ENCODE data around the gene DDOST.
"Not testable (repeated sequence)": the region's sequence is repeated elsewhere in the genome, so short reads cannot be mapped to it uniquely, and the experiment has no call there.

DDOST gene

GRCh38 chr1:20686883-20687725 lies 25.9 kb upstream of the DDOST start:
- Histone ChIP-seq H3K9me3 (ENCODE audit: low read length) (no peaks in the 10 kb centered on the region), H3K4me3 (ENCODE audit: low read depth in 1 of 2, low read length in 2 of 2) (no peak overlapping the region), H3K27me3 (ENCODE audit: control insufficient read depth in 1 of 2, insufficient read depth in 2 of 2, low read length in 2 of 2) (no peaks in the 10 kb centered on the region), H3K36me3 (ENCODE audit: insufficient read depth, low read length) (no peaks in the 10 kb centered on the region), H3K4me1 (ENCODE audit: insufficient read depth, low read length) (no peaks in the 10 kb centered on the region), H3K27ac (ENCODE audit: low read depth, low read length) (no peak overlapping the region), H3K9ac (ENCODE audit: low read length) (no peak overlapping the region)

DNA sequence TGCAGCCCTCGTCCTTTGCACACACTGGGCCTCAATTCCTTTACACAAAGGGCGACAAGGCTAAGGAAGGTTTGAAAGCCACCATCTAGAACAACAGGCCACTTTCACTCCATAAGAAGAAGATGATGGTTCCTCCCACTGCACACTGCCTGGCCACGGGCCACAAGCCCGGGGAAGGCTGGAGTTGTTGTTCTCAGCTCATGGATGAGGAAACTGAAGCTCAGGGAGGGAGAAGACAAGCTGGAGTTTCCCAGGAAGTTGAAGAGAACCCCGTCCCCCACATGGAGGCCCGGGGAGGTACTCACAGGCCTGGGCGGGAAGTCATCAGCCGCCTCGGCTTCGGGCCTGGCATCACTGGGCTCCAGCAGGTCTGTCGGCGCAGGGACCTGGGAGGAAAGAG lies 24.6 kb upstream of the DDOST start:
- Histone ChIP-seq H3K4me3 (ENCODE audit: low read depth in 1 of 2, low read length in 2 of 2) (no peak overlapping the region), H3K36me3 (ENCODE audit: insufficient read depth, low read length) (no peaks in the 10 kb centered on the region), H3K9me3 (ENCODE audit: low read length) (no peaks in the 10 kb centered on the region), H3K27ac (ENCODE audit: low read depth, low read length) (no peak overlapping the region), H3K27me3 (ENCODE audit: control insufficient read depth in 1 of 2, insufficient read depth in 2 of 2, low read length in 2 of 2) (no peaks in the 10 kb centered on the region), H3K9ac (ENCODE audit: low read length) (no peak overlapping the region), H3K4me1 (ENCODE audit: insufficient read depth, low read length) (no peaks in the 10 kb centered on the region)

GRCh38 chr1:20685099-20685662 lies 24.0 kb upstream of the DDOST start:
- H3K27ac ChIP-seq (ENCODE audit: low read depth, low read length), result no peak overlapping the region
- H3K9ac ChIP-seq (ENCODE audit: low read length), result no peak overlapping the region
- no peaks in the 10 kb centered on the region for H3K36me3 ChIP-seq (ENCODE audit: insufficient read depth, low read length)
- no peak overlapping the region for H3K4me3 ChIP-seq (ENCODE audit: low read depth in 1 of 2, low read length in 2 of 2)
- no peaks in the 10 kb centered on the region for H3K9me3 ChIP-seq (ENCODE audit: low read length)
- no peaks in the 10 kb centered on the region for H3K27me3 ChIP-seq (ENCODE audit: control insufficient read depth in 1 of 2, insufficient read depth in 2 of 2, low read length in 2 of 2)
- no peaks in the 10 kb centered on the region for H3K4me1 ChIP-seq (ENCODE audit: insufficient read depth, low read length)

DNA sequence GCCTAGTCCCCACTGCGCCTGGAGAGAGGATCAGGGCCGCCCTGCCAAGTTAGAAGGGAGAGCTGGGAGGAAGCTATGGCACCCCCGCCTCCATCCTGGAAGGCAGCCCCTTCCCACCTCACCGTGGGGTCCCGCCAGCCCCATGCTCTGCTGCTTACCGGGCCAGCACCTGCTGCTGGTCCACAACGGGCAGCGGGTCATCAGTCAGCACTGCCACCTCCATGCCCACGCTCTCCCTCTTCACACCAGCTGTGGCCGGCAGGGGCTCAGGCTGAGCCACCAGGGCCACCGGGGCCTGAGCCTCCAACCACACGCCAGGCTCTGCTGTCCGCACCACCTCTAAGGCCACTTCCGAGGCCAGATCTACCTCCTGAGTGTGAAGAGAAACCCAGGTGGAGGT lies 23.5 kb upstream of the DDOST start:
- Histone ChIP-seq H3K4me1 (ENCODE audit: insufficient read depth, low read length) (no peaks in the 10 kb centered on the region), H3K27me3 (ENCODE audit: control insufficient read depth in 1 of 2, insufficient read depth in 2 of 2, low read length in 2 of 2) (no peaks in the 10 kb centered on the region), H3K36me3 (ENCODE audit: insufficient read depth, low read length) (no peaks in the 10 kb centered on the region), H3K27ac (ENCODE audit: low read depth, low read length) (no peak overlapping the region), H3K9me3 (ENCODE audit: low read length) (no peaks in the 10 kb centered on the region), H3K9ac (ENCODE audit: low read length) (no peak overlapping the region), H3K4me3 (ENCODE audit: low read depth in 1 of 2, low read length in 2 of 2) (no peak overlapping the region)

DNA sequence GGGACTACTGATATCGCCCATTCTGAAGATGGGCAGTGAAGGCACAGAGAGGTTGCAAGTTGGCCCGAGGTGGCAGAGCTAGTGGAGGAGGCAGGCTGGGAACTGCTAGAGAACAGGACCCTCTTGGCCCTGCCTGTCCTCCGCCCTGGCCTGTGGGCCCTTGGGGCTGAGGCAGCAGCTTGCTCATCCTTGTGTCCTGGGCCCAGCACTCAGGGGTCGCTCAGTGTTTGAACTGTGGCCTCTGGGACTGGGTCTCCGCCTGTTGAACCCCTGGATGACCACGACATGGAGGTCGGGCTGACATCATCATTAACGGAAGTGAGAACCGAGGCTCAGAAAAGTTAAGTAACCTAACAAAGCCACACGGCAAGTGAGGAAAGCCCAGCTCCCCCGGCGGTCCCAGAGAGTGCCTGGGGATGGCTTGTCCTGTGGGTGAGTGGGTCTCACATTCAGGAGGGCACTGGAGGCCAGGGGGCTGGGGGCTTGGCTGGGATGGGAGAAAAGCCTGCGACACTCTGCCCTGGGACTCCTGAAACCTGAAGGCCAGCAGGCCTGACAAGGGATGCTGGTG lies 23.0 kb upstream of the DDOST start:
- no peak overlapping the region for H3K4me3 ChIP-seq (ENCODE audit: low read depth in 1 of 2, low read length in 2 of 2)
- no peak overlapping the region for H3K9ac ChIP-seq (ENCODE audit: low read length)
- no peaks in the 10 kb centered on the region for H3K9me3 ChIP-seq (ENCODE audit: low read length)

GRCh38 chr1:20683614-20684013 lies 22.4 kb upstream of the DDOST start:
- H3K27me3 ChIP-seq (ENCODE audit: control insufficient read depth in 1 of 2, insufficient read depth in 2 of 2, low read length in 2 of 2), result no peaks in the 10 kb centered on the region
- H3K4me3 ChIP-seq (ENCODE audit: low read depth in 1 of 2, low read length in 2 of 2), result no peak overlapping the region
- H3K9me3 ChIP-seq (ENCODE audit: low read length), result no peaks in the 10 kb centered on the region
- H3K36me3 ChIP-seq (ENCODE audit: insufficient read depth, low read length), result no peaks in the 10 kb centered on the region
- H3K4me1 ChIP-seq (ENCODE audit: insufficient read depth, low read length), result no peaks in the 10 kb centered on the region
- no peak overlapping the region for H3K27ac ChIP-seq (ENCODE audit: low read depth, low read length)
- no peak overlapping the region for H3K9ac ChIP-seq (ENCODE audit: low read length)

More for the DNA sequence above, 23.0 kb upstream of the DDOST start:
- no peak overlapping the region for H3K27ac ChIP-seq (ENCODE audit: low read depth, low read length)
- no peaks in the 10 kb centered on the region for H3K27me3 ChIP-seq (ENCODE audit: control insufficient read depth in 1 of 2, insufficient read depth in 2 of 2, low read length in 2 of 2)
- H3K36me3 ChIP-seq (ENCODE audit: insufficient read depth, low read length), result no peaks in the 10 kb centered on the region
- no peaks in the 10 kb centered on the region for H3K4me1 ChIP-seq (ENCODE audit: insufficient read depth, low read length)

- no peaks in the 10 kb centered on the region for H3K4me1 ChIP-seq (ENCODE audit: insufficient read depth, low read length)
- no peak overlapping the region for H3K9ac ChIP-seq (ENCODE audit: low read length)
- no peaks in the 10 kb centered on the region for H3K36me3 ChIP-seq (ENCODE audit: insufficient read depth, low read length)
- H3K27ac ChIP-seq (ENCODE audit: low read depth, low read length), result no peak overlapping the region
- no peaks in the 10 kb centered on the region for H3K9me3 ChIP-seq (ENCODE audit: low read length)
- no peaks in the 10 kb centered on the region for H3K27me3 ChIP-seq (ENCODE audit: control insufficient read depth in 1 of 2, insufficient read depth in 2 of 2, low read length in 2 of 2)
- no peak overlapping the region for H3K4me3 ChIP-seq (ENCODE audit: low read depth in 1 of 2, low read length in 2 of 2)
Measured at GRCh38 chr1:20682571-20683236, 21.5 kb upstream of the DDOST start.

DNA sequence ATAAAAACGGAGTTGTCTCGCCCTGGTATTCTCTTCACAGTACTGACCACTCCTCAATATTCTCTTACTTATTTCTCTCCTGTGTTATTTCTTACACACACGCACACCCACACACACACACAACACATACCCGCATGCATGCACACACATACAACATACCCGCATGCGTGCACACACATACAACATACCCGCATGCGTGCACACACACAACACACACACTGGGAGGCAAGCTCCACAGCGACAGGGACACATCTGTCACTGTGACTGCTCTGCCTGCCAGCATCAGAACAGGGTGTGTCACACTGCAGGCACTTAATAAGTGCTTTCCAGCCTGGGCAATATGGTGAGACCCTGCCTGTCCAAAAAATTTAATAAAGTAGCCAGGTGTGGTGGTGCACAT lies 20.8 kb upstream of the DDOST start:
- no peaks in the 10 kb centered on the region for H3K4me1 ChIP-seq (ENCODE audit: insufficient read depth, low read length)
- H3K27me3 ChIP-seq (ENCODE audit: control insufficient read depth in 1 of 2, insufficient read depth in 2 of 2, low read length in 2 of 2), result no peaks in the 10 kb centered on the region
- H3K4me3 ChIP-seq (ENCODE audit: low read depth in 1 of 2, low read length in 2 of 2), result no peak overlapping the region
- H3K27ac ChIP-seq (ENCODE audit: low read depth, low read length), result no peak overlapping the region
- H3K9ac ChIP-seq (ENCODE audit: low read length), result no peak overlapping the region
- no peaks in the 10 kb centered on the region for H3K36me3 ChIP-seq (ENCODE audit: insufficient read depth, low read length)
- no peaks in the 10 kb centered on the region for H3K9me3 ChIP-seq (ENCODE audit: low read length)

DNA sequence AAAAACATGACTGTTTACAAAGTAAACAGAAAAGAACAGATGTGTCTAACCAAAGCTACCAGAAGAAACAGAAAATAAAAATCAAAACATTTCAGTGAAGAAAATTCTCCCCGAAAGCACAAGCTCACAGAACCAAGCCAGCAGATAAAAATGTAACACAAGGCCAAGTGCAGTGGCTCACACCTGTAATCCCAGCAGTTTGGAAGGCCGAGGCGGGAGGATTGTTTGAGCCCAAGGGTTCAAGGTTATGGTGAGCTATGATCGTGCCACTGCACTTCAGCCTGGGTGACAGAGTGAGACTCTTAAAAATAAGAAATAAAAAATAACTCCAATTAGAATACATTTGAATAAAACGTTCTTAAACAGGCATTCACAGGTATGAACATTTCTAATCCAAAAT lies 19.1 kb upstream of the DDOST start:
- Histone ChIP-seq H3K36me3 (ENCODE audit: insufficient read depth, low read length) (no peaks in the 10 kb centered on the region), H3K27ac (ENCODE audit: low read depth, low read length) (no peak overlapping the region), H3K4me3 (ENCODE audit: low read depth in 1 of 2, low read length in 2 of 2) (no peak overlapping the region), H3K9ac (ENCODE audit: low read length) (no peak overlapping the region), H3K4me1 (ENCODE audit: insufficient read depth, low read length) (no peaks in the 10 kb centered on the region), H3K27me3 (ENCODE audit: control insufficient read depth in 1 of 2, insufficient read depth in 2 of 2, low read length in 2 of 2) (no peaks in the 10 kb centered on the region), H3K9me3 (ENCODE audit: low read length) (no peaks in the 10 kb centered on the region)

- Histone ChIP-seq H3K9ac (ENCODE audit: low read length) (no peak overlapping the region), H3K27ac (ENCODE audit: low read depth, low read length) (no peak overlapping the region), H3K27me3 (ENCODE audit: control insufficient read depth in 1 of 2, insufficient read depth in 2 of 2, low read length in 2 of 2) (no peaks in the 10 kb centered on the region), H3K36me3 (ENCODE audit: insufficient read depth, low read length) (no peaks in the 10 kb centered on the region), H3K9me3 (ENCODE audit: low read length) (no peaks in the 10 kb centered on the region), H3K4me1 (ENCODE audit: insufficient read depth, low read length) (no peaks in the 10 kb centered on the region), H3K4me3 (ENCODE audit: low read depth in 1 of 2, low read length in 2 of 2) (no peak overlapping the region)
Measured at GRCh38 chr1:20678599-20678998, 17.4 kb upstream of the DDOST start.

- not testable (repeated sequence) for H3K4me1 ChIP-seq (ENCODE audit: insufficient read depth, low read length); H3K27me3 ChIP-seq (ENCODE audit: control insufficient read depth in 1 of 2, insufficient read depth in 2 of 2, low read length in 2 of 2); H3K36me3 ChIP-seq (ENCODE audit: insufficient read depth, low read length); H3K9ac ChIP-seq (ENCODE audit: low read length); H3K9me3 ChIP-seq (ENCODE audit: low read length); H3K27ac ChIP-seq (ENCODE audit: low read depth, low read length); H3K4me3 ChIP-seq (ENCODE audit: low read depth in 1 of 2, low read length in 2 of 2)
Measured at GRCh38 chr1:20673626-20674025, 12.5 kb upstream of the DDOST start.
